ENCODE measurements around the gene AKAP8L.

Gene AKAP8L

DNA sequence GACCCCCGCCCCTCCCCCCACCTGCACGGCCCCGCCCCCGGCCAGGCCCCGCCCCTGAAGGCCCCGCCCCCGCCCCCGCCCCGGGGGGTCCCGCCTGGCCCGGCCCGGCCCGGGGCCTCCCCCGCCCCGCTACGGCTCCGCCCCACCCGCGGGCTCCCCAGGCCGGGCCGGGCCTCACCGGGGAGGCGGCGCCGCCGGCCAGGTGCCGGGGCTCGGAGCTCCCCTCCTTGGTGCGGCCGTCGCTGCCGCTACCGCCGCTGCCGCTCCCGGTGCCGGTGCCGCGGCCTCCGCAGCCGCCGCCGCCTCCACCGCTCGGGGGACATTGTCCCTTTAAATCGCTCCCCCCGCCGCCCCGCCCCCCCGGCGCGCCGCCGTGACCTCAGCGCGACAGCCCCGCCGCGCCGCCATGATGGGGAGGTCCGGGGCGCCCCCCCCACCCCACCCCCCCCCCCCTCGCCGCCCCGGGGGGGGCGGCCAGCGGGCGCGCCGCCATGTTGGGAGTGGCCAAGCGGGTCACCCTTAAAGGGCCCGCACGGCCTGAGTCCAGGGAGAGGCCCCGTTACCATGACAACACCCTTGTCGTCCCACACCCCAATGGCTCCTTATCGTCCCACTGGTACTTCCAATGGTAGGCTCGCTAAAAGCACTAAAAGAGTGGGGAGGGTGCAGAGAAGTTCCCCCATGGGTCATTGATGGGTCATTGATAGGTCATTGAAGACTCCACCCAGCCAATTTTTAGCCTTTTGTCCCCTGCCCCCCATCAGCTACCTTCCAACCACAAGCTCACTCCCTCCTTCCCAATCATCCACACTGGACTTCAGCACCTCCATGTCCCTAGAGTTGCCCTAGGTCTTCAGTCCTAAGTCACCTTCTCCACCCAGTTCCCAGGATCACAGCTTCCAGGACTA, 31.1 kb upstream of the AKAP8L start, which contains the start of gene WIZ:
TSS of gene WIZ (minus strand) at position 337 of the 908 bp plus-strand sequence. CDS start 1,649 bp downstream, outside the sequence.
- peak; percentile 53 to 71 for DNase-seq (ENCODE audit: low read depth in 2 of 2, low spot score in 1 of 2)

DNA sequence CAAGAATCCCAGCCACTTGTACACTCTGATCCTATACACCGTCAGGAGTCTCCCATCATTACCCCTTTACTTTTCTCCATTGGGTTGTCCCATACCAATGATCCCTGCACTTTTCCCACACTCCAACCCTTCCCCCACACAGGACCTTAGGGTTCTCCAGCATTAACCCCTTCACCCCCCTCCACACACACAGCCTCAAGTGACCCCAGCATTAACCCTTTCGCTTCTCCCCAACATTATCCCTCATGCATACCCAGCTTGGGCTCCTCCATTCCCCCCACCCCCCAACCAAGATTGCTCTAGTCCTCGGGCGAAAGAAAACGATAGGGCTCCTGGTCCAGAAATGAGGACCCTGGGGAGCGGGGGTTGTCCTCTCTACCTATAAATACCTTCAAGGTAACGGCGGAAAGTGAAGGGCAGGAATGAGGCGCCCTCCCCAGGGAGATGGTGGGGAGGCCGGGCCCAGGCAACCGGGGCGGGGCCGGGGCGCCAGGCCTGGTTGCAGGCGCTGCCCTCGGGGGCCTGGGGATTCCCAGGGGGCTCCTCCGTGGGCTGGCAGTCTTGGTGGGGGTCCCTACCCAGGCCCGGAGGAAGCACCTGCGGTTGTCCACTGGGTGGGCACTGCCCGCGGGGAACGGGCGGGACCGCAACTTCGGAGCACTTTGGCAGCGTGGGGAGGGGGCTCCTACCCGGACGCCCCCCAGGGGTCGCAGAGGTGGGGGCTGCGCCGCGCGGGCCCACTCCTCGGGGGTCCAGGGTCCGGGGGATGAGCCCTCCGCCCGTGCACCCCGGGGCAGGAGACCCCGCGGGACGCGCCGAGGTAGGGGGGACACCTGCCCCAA, 30.2 kb upstream of the AKAP8L start:
- no peak for DNase-seq (ENCODE audit: low read depth in 2 of 2, low spot score in 1 of 2)

DNA sequence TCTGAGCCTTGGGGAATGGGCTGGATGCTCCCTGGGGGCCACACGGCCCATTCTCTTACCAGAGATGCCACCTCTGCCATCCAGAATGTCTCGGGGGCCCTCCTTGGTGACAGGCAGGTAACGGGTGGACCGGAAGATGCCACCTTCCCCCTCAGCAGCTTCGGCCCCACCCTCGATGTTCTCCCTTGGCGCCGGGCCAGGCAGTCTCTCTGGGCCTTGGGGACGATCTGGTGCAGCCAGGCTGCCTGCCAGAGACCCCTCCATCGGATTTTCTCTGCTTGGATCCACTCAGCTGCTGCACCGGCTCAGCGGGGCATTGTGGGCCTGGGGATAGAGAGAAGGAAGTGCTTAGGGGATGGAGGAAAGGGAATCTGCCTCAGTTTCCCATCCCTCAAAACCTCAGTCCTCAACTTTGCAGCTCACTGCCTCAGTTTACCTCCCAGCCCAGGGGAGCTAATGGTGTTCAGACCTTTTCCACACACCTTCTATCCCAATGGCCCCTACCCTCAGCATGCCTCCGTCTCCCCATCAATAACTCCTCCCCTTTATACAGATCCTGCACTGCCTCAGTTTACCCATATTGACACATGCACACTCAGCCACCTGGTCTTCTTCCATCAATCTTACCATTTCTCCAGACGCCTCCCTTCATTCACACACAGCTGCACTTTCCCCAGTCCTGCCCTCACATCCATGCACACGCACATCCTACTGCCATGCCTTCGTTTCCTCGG, 29.4 kb upstream of the AKAP8L start:
- DNase-seq (ENCODE audit: low read depth in 2 of 2, low spot score in 1 of 2) = no peak

DNA sequence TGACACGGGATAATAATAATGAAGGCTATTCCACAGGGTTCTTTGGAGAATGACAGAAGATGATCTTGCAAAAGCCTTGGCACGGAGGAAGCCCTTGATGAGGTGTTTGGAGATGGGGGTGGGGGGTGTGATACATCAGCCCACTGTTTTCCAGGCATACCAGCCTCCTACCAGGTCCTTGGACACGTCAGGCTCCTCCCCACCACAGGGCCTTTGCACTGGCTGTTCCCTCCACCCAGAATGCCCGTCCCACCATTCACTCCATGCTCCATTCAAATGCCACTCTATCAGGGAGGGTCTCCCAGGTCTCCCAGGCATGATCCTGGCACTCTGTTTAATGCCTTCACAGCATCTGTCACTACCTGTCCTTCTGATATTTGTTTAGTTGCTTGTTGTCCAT, 28.3 kb upstream of the AKAP8L start:
- no peak for DNase-seq (ENCODE audit: low read depth in 2 of 2, low spot score in 1 of 2)

DNA sequence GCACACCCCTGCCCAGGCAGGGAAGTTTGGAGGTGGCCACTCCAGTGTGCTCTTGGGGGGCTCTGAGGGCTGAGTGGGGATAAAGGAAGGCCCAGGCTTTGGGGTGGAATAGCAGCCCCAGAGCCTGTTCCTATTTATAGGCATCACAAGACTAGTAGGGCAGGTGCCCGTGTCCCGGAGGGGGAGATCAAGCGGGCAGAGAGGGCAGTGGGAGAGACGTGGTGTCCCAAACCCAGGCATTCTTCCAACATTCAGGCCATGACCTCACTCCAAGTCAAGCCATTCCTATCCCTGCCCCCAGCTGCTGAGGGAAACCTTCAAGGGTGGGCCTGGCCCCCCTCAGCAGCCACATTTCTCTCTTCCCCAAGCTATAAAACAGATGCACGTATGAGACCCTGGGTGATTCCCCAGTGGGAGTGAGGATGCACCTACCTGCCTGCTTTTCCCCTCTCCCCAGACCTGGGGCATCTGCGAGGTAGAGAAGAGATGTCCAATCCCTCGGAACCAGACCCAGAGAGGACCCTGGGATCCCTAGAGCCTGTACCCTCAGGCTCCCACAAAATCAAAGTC, 27.1 kb upstream of the AKAP8L start:
- DNase-seq (ENCODE audit: low read depth in 2 of 2, low spot score in 1 of 2) = no peak

DNA sequence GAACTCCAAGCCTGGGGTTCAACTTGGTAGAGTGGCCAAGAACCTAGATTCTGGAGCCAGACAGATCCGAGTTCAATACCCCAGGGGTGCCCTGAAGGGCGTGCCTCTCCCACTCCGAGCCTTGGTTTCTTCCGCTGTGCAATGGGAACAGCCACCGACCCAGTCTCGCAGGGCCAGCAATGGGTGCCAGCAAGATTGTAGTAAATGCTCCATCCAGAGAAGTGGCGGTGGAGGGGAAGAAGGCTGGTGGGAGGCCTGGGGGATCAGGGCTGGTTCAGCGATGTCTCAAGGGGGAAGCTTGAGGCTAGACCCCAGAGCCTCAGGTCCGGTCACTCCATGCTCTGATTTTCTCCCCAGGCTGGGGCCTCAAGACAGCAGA, 26.4 kb upstream of the AKAP8L start:
- no peak for DNase-seq (ENCODE audit: low read depth in 2 of 2, low spot score in 1 of 2)

DNA sequence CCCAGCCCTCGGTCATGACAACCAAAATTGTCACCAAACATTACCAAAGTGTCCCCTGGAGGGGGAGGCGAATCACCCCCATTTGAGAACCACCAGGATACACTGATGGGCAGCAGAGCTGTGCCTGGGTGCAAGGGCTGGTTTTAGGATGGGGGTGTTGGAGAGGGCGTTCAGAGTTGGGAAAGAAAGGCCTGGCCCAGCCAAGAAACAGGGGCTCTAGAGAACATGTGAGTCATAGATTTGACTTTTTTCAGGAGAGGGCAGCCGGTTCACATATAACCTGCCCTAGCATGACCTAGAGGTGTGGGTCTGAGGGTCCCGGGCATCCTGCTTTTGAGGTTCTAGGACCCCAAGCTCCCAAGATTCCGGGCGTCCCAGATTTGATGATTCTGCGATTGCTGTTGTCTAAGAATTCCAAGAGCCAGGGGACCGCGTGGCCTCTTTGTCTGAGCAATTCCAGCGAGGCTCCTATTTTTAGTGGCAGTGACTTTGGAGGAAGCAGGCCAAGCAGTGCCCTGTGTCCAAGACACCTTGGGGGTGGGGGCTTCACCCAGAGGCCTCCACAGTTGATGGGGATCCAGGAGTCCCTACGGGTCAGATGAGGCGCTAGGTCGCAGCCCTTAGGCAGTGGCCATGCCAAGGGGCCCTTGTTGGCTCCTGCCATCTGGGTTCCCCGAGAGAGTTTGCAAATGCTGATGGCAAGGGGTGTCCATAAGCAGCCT, 25.9 kb upstream of the AKAP8L start:
- no peak for DNase-seq (ENCODE audit: low read depth in 2 of 2, low spot score in 1 of 2)

DNA sequence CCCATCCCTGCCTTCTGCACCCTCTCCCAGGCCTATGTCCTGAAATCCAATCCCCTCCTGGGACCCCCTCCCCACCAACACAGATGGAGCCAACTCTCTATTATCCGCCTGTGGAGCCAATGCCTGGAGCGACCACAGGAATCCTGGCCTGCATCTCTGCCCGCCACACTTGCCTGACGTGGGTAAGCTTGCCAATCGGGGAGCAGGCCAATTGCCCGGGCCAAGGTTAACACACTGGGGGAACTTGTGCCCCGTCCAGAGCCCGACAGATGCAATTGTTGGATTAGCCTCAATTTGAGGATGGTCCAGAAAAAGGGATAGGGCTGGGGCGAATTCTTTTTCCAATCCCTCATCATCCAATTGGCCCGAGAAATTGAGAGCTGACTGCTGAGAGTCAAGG, 25.1 kb upstream of the AKAP8L start:
- DNase-seq (ENCODE audit: low read depth in 2 of 2, low spot score in 1 of 2) = no peak

DNA sequence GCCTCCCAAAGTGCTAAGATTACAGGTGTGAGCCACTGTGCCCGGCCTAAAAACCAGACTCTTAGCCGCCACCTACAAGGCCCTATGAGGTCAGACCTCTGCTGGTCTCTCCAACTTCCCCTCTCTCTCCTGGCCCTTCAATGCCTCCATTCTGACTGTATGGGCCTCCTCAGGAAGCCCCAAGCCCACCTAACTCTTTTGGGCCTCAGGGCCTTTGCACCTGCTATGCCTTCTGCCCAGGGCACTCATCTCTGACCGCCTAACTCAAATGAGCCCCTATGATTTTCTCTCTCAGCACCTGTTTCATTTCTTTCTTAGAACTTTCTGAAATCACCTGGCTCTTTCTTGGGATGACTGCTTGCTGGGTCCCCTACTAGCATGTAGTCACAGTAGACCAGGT, 24.5 kb upstream of the AKAP8L start:
- DNase-seq (ENCODE audit: low read depth in 2 of 2, low spot score in 1 of 2) = no peak

DNA sequence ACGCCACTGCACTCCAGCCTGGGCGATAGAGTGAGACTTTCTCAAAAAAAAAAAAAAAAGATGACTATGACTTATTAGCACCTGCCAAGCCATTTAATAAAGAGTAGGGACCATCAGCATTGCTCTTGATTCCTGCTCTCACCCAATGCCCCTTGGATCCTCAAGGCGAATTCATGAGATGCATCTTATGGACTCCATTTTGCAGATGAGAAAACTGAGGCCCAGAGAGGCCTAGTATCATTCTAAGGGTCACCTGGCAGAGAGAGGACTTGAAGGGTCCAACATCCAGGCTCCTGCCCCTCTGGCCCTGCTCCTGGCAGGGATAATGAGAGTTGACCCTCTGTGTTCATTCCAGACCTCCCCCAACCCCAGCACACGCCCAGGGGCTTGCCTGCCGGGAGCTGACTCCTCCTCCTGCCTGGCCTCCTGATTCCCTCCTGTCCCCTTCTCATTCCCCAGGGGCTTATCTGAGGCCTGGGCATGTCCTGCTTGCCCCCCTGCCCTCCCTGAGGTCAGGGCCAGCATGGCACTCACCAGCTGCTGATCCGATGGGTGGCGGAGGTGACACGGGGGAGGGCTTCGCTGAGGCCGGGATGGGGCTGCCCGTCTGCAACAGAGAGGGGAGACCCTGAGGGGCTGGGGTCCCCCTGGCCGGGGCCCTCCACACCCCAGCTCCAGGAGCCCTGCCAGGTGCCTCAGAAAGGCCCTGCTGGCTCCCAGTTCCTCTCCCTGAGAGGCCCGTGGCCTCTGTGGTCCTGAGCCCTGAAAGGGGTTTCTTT, 23.5 kb upstream of the AKAP8L start:
- no peak for DNase-seq (ENCODE audit: low read depth in 2 of 2, low spot score in 1 of 2)

DNA sequence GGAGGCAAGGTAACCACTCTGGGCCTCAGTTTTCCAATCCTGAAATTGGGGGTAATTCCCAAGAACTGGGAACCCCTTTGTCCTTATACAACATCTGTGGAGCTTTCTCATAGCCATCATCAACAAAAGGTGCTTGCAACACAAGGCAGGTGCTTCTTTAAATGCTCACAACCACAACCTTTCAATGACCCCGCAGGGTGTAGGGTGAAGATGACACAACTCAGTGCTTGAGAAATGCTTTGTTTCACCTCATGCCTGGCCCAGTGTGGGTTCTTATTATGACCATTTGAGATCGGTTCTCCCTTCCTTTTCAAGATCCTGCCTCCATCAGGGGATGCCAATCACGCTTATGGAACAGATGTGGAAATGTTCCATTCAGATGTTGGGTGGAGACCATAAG, 22.5 kb upstream of the AKAP8L start:
- DNase-seq (ENCODE audit: low read depth in 2 of 2, low spot score in 1 of 2) = no peak

DNA sequence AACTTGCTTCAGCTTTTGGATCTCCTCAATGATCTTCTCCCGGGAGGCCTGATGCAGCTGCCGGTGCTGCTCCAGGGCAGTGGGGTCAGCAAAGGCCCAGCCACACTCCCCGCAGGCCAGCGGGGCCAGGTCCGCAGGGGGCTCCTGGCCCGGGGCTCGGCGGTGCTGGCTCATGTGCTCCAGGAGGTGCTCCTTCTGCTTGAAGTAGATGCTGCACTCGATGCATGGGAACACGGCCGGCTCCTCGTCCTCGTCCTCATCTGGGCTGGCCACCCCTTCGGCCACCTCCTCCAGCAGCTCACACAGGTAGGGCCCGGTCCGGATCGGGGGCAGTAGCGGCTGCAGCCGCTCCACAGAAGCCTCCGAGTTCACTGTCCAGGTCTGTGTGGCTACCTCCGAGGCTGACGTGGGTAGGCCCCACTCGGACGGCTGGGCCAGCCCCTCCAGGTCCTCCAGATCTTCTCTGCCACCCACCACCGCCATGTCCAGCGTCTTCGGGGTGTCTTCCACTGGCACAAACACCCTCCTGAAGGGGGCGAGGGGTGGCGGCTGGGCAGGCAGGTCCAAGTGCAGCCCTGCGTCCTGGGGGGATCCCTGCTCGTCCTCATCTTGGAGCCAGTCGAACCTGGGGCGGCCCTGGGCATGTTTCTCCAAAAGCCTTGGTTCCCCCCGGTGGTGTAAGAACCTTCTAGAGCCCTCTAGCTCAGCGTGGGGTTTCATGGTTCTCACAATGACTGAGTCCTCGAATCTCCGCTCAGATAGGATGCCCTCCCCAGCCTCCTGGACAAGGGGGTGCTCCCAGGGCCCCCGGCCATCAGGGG, 21.2 kb upstream of the AKAP8L start:
- DNase-seq (ENCODE audit: low read depth in 2 of 2, low spot score in 1 of 2) = no peak

DNA sequence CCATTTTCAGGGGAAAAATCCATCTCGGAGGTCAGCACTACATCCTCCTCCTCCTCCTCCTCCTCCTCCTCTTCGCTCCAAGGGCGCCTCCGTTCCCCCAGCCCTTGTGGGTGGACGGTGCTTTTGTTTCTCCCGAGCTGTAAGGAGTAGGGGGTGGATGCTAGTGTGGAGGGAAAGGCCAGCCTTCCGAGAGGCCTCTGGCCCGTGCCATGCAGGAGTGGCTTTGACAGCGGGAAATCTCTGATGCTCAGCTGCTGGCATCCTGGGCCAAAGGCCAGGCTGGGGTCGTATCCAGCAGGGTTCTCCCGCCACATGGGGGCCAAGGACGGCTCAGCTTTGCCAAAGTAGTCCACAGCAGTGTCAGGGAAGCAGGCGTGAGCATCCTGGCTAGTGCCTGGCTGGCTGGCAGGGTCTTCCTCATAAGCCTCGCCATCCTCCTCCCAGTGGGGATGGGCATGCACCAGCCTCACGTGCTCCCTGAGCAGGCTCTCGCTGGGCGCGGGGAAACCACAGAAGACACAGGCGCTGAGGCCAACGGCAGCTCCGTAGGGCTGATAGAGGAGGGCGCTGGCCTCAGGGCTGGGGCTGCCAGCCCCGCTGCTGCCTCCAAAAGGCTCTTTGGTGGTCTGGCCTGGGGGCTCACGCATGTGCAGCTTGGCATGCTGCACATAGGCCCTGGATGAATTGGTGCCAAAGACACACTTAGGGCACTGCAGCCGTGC, 20.5 kb upstream of the AKAP8L start:
- no peak for DNase-seq (ENCODE audit: low read depth in 2 of 2, low spot score in 1 of 2)

DNA sequence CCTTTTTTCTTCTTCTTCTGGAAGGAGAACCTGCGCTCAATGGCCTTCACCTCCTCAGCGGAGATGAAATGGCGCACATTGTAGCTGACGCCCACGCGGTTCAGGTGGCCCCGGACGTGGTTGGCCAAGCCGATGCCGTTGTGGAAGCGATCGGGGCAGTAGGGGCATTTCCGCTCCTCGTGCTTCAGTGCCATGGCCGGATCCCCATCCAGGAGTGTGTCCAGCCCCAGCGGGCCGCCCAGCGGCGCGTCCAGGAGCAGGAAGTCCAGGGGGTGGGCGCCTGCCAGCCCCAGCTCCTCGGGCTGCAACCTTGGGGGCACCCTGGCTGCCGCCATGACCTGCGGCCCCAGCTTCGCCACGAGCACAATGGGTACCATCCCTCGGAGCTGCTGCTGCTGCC, 19.8 kb upstream of the AKAP8L start:
- no peak for DNase-seq (ENCODE audit: low read depth in 2 of 2, low spot score in 1 of 2)

DNA sequence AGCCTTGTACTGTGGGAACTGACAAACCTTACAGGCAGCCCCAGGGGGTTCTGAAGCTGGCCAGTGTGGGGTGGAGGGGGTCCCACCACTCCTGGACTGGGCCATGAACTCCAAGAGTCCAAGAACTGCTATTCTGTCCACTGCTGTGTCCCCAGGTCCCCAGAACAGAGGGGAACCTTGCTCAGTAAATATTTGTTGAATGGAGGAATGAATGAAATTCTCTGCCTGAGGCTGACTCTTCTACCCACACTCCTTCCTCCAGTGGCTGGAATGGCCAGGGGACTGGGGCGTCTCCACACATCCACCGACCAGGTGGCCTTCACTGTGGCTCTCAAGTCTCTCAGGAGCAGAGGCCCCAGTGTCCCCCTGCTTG, 19.3 kb upstream of the AKAP8L start:
- DNase-seq (ENCODE audit: low read depth in 2 of 2, low spot score in 1 of 2) = no peak

DNA sequence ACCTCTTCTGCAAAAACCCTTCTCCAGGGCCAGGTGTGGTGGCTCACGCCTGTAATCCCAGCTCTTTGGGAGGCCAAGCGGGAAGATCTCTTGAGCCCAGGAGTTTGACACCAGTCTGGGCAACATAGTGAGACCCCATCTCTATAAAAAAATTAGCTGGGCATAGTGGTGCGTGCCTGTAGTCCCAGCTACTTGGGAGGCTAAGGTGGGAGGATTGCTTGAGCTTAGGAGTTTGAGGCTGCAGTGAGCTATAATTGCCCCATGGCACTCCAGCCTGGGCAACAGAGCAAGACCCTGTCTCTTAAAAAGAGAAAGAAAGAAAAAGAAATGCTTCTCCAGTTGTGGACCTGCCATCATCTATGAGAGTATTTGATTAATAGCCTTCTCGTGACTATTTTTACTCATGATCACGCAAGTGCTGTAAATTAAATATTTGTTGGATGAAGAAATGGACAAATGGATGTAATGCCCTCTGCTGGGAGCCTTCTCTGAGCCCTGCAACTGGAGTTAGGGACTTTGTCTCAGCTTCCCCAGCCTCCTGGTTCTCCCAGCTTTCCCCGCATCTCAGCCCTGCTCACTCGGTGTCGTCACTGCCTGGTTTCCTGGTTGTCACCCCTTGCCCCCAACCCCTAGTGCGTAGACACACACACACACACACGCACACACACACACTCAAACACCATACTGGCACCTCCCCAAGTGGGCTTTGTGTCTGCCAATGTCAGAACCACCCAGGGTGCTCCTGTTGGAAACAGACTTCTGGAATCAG, 18.8 kb upstream of the AKAP8L start:
- no peak for DNase-seq (ENCODE audit: low read depth in 2 of 2, low spot score in 1 of 2)

DNA sequence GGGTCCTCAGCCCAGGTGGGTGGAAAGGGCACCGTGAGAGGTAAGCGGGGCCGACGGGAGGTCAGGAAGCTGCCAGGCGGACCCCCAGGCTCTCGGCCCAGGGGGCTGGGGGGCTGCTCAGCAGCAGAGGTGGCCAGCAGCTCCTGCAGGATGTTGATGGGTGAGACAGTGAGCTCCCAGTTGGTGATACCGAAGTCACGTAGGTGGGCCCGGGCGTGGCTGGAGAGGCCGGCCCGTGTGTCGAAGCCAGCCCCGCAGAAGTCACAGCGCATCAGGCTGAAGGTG, 18.0 kb upstream of the AKAP8L start:
- DNase-seq (ENCODE audit: low read depth in 2 of 2, low spot score in 1 of 2) = no peak
